Duodenal mucosa (tissue), 2 donors: ENCODE data around the gene RB1.

ENCODE experiments used
- H3K27ac ChIP-seq: one replicate; pipeline ENCODE4 v1.7.0; 2013; ENCODE audit warnings: low read depth, low read length
- H3K27me3 ChIP-seq, 2 donors: one replicate each; pipeline ENCODE4 v1.7.0; 2013; ENCODE audit warnings: low read length in 2 of 2, control low read depth in 1 of 2; ENCODE audit not compliant: insufficient read depth in 2 of 2, control insufficient read depth in 1 of 2
- H3K36me3 ChIP-seq, 2 donors: one replicate each; pipeline ENCODE4 v1.7.0; 2013; ENCODE audit warnings: low read length in 2 of 2, control low read depth in 1 of 2; ENCODE audit not compliant: insufficient read depth in 2 of 2, control insufficient read depth in 1 of 2
- H3K4me1 ChIP-seq, 2 donors: one replicate each; pipeline ENCODE4 v1.7.0; 2013; ENCODE audit warnings: low read length in 2 of 2, control low read depth in 1 of 2; ENCODE audit not compliant: insufficient read depth in 2 of 2, control insufficient read depth in 1 of 2
- H3K4me3 ChIP-seq, 2 donors: one replicate each; pipeline ENCODE4 v1.7.0; 2013; ENCODE audit warnings: low read length in 2 of 2, low read depth in 1 of 2
- H3K9ac ChIP-seq, 2 donors: one replicate each; pipeline ENCODE4 v1.7.0; 2013; ENCODE audit warnings: low read length in 2 of 2, low read depth in 1 of 2
- H3K9me3 ChIP-seq, 2 donors: one replicate each; pipeline ENCODE4 v1.7.0; 2013; ENCODE audit warnings: low read length in 2 of 2, control low read depth in 1 of 2; ENCODE audit not compliant: control insufficient read depth in 1 of 2

Gene RB1

DNA sequence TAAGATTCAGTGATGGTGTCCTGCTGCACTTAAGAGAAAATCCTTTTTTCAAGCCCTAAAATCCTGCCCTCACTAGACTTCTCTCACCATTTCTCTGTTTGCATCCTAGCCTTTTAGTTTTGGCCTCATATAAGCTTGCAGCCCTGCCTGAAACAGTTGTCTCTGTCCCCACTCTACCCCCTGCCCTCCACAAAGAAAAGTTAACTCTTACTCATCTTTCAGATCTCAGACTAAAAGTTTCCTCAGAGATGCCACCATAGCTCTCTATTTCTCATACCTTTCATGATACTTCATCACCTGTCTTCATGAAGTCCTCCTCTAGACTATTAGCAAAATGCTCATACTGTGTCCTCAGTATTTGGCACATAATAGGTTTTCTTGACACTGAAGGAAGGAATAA, 37.4 kb upstream of the RB1 start:
- Histone ChIP-seq H3K4me1 (no peaks in the 10 kb centered on the region), H3K27ac (no peak overlapping the region), H3K9ac (no peak overlapping the region), H3K36me3 (peaks cover 40 to 48% of the 10 kb centered on the region in 2 donors), H3K9me3 (no peaks in the 10 kb centered on the region), H3K27me3 (no peaks in the 10 kb centered on the region), H3K4me3 (no peak overlapping the region)

- no peak overlapping the region for H3K27ac ChIP-seq
- H3K9ac ChIP-seq = no peak overlapping the region
- H3K4me1 ChIP-seq = no peaks in the 10 kb centered on the region
- no peaks in the 10 kb centered on the region for H3K27me3 ChIP-seq
- H3K4me3 ChIP-seq = no peak overlapping the region
- H3K9me3 ChIP-seq = no peaks in the 10 kb centered on the region
- peaks cover 39 to 48% of the 10 kb centered on the region in 2 donors for H3K36me3 ChIP-seq
These were observed 36.6 kb upstream of the RB1 start for GRCh38 chr13:48266701-48267639.

- peaks cover 30 to 38% of the 10 kb centered on the region in 2 donors for H3K36me3 ChIP-seq
These were observed 35.5 kb upstream of the RB1 start for GRCh38 chr13:48268019-48268418.

DNA sequence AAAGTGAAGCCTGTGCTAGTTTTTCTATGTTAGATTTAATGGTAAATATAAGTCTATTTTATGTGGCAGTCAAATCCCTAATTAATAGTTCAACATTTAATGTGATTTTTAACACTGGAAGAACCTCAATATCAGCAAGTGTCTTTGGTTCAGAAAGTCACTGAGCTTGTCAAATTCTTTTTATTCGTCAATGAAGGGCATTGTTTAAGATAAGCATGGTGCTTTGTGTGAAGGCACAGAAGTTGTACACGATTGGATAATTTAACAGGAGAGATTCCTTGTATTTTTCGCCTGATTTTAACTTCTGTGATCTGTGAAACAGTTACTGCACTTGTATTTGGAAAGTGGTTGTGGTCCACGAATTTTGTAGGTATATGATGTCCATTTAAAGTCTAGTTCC, 30.2 kb upstream of the RB1 start:
- Histone ChIP-seq H3K4me3 (no peak overlapping the region), H3K9me3 (no peaks in the 10 kb centered on the region), H3K27ac (no peak overlapping the region), H3K4me1 (no peaks in the 10 kb centered on the region), H3K27me3 (no peaks in the 10 kb centered on the region), H3K36me3 (peaks cover 14% of the 10 kb centered on the region in 2 donors), H3K9ac (no peak overlapping the region)

More at GRCh38 chr13:48268019-48268418, 35.5 kb upstream of the RB1 start:
- Histone ChIP-seq H3K9ac (no peak overlapping the region), H3K4me1 (no peaks in the 10 kb centered on the region), H3K4me3 (no peak overlapping the region), H3K27ac (no peak overlapping the region), H3K27me3 (no peaks in the 10 kb centered on the region), H3K9me3 (no peaks in the 10 kb centered on the region)

- no peak overlapping the region for H3K27ac ChIP-seq
These were observed 28.0 kb upstream of the RB1 start for GRCh38 chr13:48275507-48275906.

GRCh38 chr13:48278806-48279205, 24.7 kb upstream of the RB1 start:
- no peaks in the 10 kb centered on the region for H3K27me3 ChIP-seq
- no peak overlapping the region for H3K4me3 ChIP-seq

More at GRCh38 chr13:48275507-48275906, 28.0 kb upstream of the RB1 start:
- Histone ChIP-seq H3K27me3 (no peaks in the 10 kb centered on the region), H3K9ac (no peak overlapping the region), H3K4me3 (no peak overlapping the region), H3K36me3 (no peaks in the 10 kb centered on the region), H3K4me1 (no peaks in the 10 kb centered on the region), H3K9me3 (no peaks in the 10 kb centered on the region)

DNA sequence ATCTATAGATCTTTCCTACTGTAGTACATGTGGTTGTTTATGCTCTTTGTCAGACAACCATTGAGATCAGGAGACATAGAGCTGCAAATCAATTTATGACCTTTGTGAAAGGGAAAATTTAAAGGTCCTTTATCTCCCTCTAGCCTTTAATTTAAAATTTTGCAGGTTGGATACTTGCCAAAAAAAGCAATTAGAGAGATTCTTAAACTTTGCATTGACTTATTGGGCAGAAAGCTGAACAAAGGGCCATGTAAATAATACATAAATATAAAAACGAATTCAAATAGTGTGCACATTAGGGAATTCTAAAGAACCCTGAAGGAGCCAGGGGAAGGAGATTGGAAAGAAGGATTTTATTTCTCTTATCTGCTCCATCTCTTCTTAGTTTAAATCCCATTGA, 22.0 kb upstream of the RB1 start:
- Histone ChIP-seq H3K4me1 (no peaks in the 10 kb centered on the region), H3K4me3 (no peak overlapping the region), H3K36me3 (no peaks in the 10 kb centered on the region), H3K9me3 (no peaks in the 10 kb centered on the region), H3K27me3 (no peaks in the 10 kb centered on the region), H3K9ac (no peak overlapping the region), H3K27ac (no peak overlapping the region)

More at GRCh38 chr13:48278806-48279205, 24.7 kb upstream of the RB1 start:
- no peak overlapping the region for H3K9ac ChIP-seq
- H3K4me1 ChIP-seq = no peaks in the 10 kb centered on the region
- H3K9me3 ChIP-seq = no peaks in the 10 kb centered on the region
- H3K27ac ChIP-seq = no peak overlapping the region
- H3K36me3 ChIP-seq = no peaks in the 10 kb centered on the region

GRCh38 chr13:48291730-48292129, 11.8 kb upstream of the RB1 start:
- H3K36me3 ChIP-seq = no peaks in the 10 kb centered on the region
- no peaks in the 10 kb centered on the region for H3K27me3 ChIP-seq

DNA sequence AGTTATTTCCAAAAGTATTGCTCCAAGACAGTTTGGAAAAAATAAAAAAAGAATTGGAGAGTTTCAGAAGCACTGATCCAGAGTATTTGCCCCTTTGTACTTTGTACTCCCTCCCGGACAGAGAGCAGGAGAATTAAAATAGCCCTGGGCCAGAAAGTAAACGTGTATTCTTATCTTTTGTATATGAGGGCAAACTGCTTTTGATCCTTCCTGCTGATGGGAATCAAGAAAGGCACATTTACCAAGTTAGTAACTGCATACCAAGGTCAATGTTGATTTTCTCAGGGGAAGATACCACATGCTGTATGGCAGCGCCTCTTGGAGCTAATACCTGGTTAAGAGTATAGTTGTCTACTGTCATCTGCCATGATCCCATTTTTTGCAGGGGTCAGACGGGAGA, 10.9 kb upstream of the RB1 start:
- H3K9ac ChIP-seq = no peak overlapping the region
- no peak overlapping the region for H3K4me3 ChIP-seq
- H3K4me1 ChIP-seq = peaks cover 18 to 21% of the 10 kb centered on the region in 2 donors
- H3K27me3 ChIP-seq = no peaks in the 10 kb centered on the region
- H3K9me3 ChIP-seq = no peaks in the 10 kb centered on the region
- H3K27ac ChIP-seq = no peak overlapping the region
- H3K36me3 ChIP-seq = no peaks in the 10 kb centered on the region

More at GRCh38 chr13:48291730-48292129, 11.8 kb upstream of the RB1 start:
- Histone ChIP-seq H3K27ac (no peak overlapping the region), H3K4me3 (no peak overlapping the region), H3K4me1 (peaks cover 18 to 21% of the 10 kb centered on the region in 2 donors), H3K9me3 (no peaks in the 10 kb centered on the region), H3K9ac (no peak overlapping the region)

DNA sequence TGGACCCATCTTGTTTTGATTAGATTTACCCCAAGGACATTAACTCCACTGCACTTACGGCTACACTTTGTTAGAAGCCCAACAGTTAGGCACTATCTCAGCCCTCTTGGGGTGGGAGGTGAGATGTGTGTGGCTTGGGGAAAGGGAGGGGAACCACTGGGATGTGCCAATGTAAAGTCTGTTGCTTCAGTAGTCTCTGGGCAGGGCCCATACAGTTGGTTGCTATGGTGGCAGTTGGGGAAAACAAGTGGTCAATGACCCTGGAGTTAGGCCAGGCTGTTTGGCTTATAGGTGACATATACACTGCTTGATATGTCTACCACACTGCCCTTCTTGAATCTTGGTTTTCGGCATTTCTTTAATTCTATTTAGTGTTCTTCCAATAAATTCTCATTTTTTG, 8.9 kb upstream of the RB1 start:
- H3K4me1 ChIP-seq = peaks cover 18 to 21% of the 10 kb centered on the region in 2 donors
- H3K9ac ChIP-seq = no peak overlapping the region
- no peak overlapping the region for H3K4me3 ChIP-seq
- no peak overlapping the region for H3K27ac ChIP-seq
- no peaks in the 10 kb centered on the region for H3K27me3 ChIP-seq
- no peaks in the 10 kb centered on the region for H3K36me3 ChIP-seq
- H3K9me3 ChIP-seq = no peaks in the 10 kb centered on the region
